Measurements from ENCODE around the gene POU3F1.

The POU3F1 gene

GRCh38 chr1:38064197-38064903 is 17.8 kb upstream of the POU3F1 start:
- H3K27ac ChIP-seq (ENCODE audit: low read length), result peak overlapping the region; percentile 51; the same call in 1 of the 2 replicates
- H3K4me3 ChIP-seq (ENCODE audit: low read length), result no peak overlapping the region
- H3K9ac ChIP-seq (ENCODE audit: low read length), result peak overlapping the region; percentile 50; the same call in 1 of the 2 replicates

GRCh38 chr1:38063616-38064015 is 17.0 kb upstream of the POU3F1 start:
- Histone ChIP-seq H3K79me2 (ENCODE audit: low read length) (peaks cover 99% of the 10 kb centered on the region), H2AFZ (ENCODE audit: low read depth, low read length) (no peak overlapping the region), H3K27me3 (ENCODE audit: low read depth, low read length) (no peaks in the 10 kb centered on the region), H4K20me1 (ENCODE audit: insufficient read depth, low read length) (peaks cover 74% of the 10 kb centered on the region), H3K9me3 (ENCODE audit: insufficient read depth, low read length) (no peaks in the 10 kb centered on the region), H3K4me1 (ENCODE audit: low read length) (peaks cover 92% of the 10 kb centered on the region), H3K36me3 (replicated peaks; ENCODE audit: low read depth, low read length) (peaks cover 24% of the 10 kb centered on the region), H3K9ac (ENCODE audit: low read length) (peak overlapping the region; percentile 50; the same call in 1 of the 2 replicates), H3K27ac (ENCODE audit: low read length) (peak overlapping the region; percentile 51), H3K4me3 (ENCODE audit: low read length) (peak overlapping the region; percentile 4; the same call in 1 of the 2 replicates), H3K4me2 (ENCODE audit: low read length) (peak overlapping the region; percentile 45)
- TF ChIP-seq CTCF (IDR thresholded peaks at IDR 0.05; ENCODE audit: low read depth, low read length), result no peak
- no peak for TF ChIP-seq EZH2phosphoT487 (IDR thresholded peaks at IDR 0.05; ENCODE audit: low read depth)

More at GRCh38 chr1:38064197-38064903, 17.8 kb upstream of the POU3F1 start:
- H3K79me2 ChIP-seq (ENCODE audit: low read length), result peaks cover 99% of the 10 kb centered on the region
- no peaks in the 10 kb centered on the region for H3K27me3 ChIP-seq (ENCODE audit: low read depth, low read length)
- no peaks in the 10 kb centered on the region for H3K9me3 ChIP-seq (ENCODE audit: insufficient read depth, low read length)
- no peak for TF ChIP-seq EZH2phosphoT487 (IDR thresholded peaks at IDR 0.05; ENCODE audit: low read depth)
- TF ChIP-seq CTCF (IDR thresholded peaks at IDR 0.05; ENCODE audit: low read depth, low read length), result no peak
- H3K4me1 ChIP-seq (ENCODE audit: low read length), result peaks cover 86% of the 10 kb centered on the region
- no peak overlapping the region for H2AFZ ChIP-seq (ENCODE audit: low read depth, low read length)
- peaks cover 73% of the 10 kb centered on the region for H4K20me1 ChIP-seq (ENCODE audit: insufficient read depth, low read length)
- peaks cover 24% of the 10 kb centered on the region for H3K36me3 ChIP-seq (replicated peaks; ENCODE audit: low read depth, low read length)
- peak overlapping the region; percentile 45 for H3K4me2 ChIP-seq (ENCODE audit: low read length)

- Histone ChIP-seq H3K27me3 (ENCODE audit: low read depth, low read length) (no peaks in the 10 kb centered on the region), H3K9me3 (ENCODE audit: insufficient read depth, low read length) (no peaks in the 10 kb centered on the region), H3K36me3 (replicated peaks; ENCODE audit: low read depth, low read length) (peaks cover 24% of the 10 kb centered on the region), H4K20me1 (ENCODE audit: insufficient read depth, low read length) (peaks cover 71% of the 10 kb centered on the region), H3K4me1 (ENCODE audit: low read length) (peaks cover 87% of the 10 kb centered on the region), H3K79me2 (ENCODE audit: low read length) (peaks cover 99% of the 10 kb centered on the region), H2AFZ (ENCODE audit: low read depth, low read length) (no peak overlapping the region), H3K9ac (ENCODE audit: low read length) (peak overlapping the region; percentile 65), H3K27ac (ENCODE audit: low read length) (peak overlapping the region; percentile 88), H3K4me2 (ENCODE audit: low read length) (peak overlapping the region; percentile 82), H3K4me3 (ENCODE audit: low read length) (peak overlapping the region; percentile 59)
- no peak for TF ChIP-seq EZH2phosphoT487 (IDR thresholded peaks at IDR 0.05; ENCODE audit: low read depth)
- TF ChIP-seq CTCF (IDR thresholded peaks at IDR 0.05; ENCODE audit: low read depth, low read length), result no peak
Measured at GRCh38 chr1:38062361-38063288, 16.0 kb upstream of the POU3F1 start.

GRCh38 chr1:38061883-38062328 is 15.3 kb upstream of the POU3F1 start:
- Histone ChIP-seq H3K4me2 (ENCODE audit: low read length) (peak overlapping the region; percentile 81), H3K79me2 (ENCODE audit: low read length) (peaks cover 99% of the 10 kb centered on the region), H3K9me3 (ENCODE audit: insufficient read depth, low read length) (no peaks in the 10 kb centered on the region), H3K9ac (ENCODE audit: low read length) (peak overlapping the region; percentile 65; the same call in 1 of the 2 replicates), H3K27ac (ENCODE audit: low read length) (peak overlapping the region; percentile 88), H3K4me1 (ENCODE audit: low read length) (peaks cover 87% of the 10 kb centered on the region), H3K4me3 (ENCODE audit: low read length) (peak overlapping the region; percentile 59), H2AFZ (ENCODE audit: low read depth, low read length) (no peak overlapping the region), H3K36me3 (replicated peaks; ENCODE audit: low read depth, low read length) (peaks cover 24% of the 10 kb centered on the region), H4K20me1 (ENCODE audit: insufficient read depth, low read length) (peaks cover 71% of the 10 kb centered on the region), H3K27me3 (ENCODE audit: low read depth, low read length) (no peaks in the 10 kb centered on the region)
- TF ChIP-seq EZH2phosphoT487 (IDR thresholded peaks at IDR 0.05; ENCODE audit: low read depth), result no peak
- TF ChIP-seq CTCF (IDR thresholded peaks at IDR 0.05; ENCODE audit: low read depth, low read length), result no peak

Measured in OCI-LY3 (cell line).